Subcutaneous adipose tissue (tissue), 4 donors: ENCODE measurements around the gene TMEM45A. TPM values are rescaled to one million over a fixed set of nuclear protein-coding genes. Genes with fewer than 3 reads are reported as not detected.

Source experiments
- CTCF ChIP-seq: fragments of 450-650 bp; IDR thresholded peaks from one replicate; pipeline ENCODE4 v1.5.1; 2016; ENCODE audit warnings: low read depth, mild to moderate bottlenecking, control low read depth, antibody characterized with exemption, moderate library complexity
- total RNA-seq, 4 donors: library from RNA; depleted of rRNA; stranded (reverse); fragments of >200 nt; gene quantifications; one replicate each; pipeline ENCODE4 v1.1.0, GENCODE V29; 2016

Gene TMEM45A
- total RNA-seq, 4 donors from 2014 or later, result 12.2 to 22.2 (median 12.7) TPM

- TF ChIP-seq CTCF, result no peak
Observed at GRCh38 chr3:100517276-100517675, 24.9 kb downstream of the TMEM45A start.

GRCh38 chr3:100518244-100518643 is 25.8 kb downstream of the TMEM45A start:
- no peak for TF ChIP-seq CTCF

- TF ChIP-seq CTCF, result no peak
Observed at GRCh38 chr3:100518983-100519382, 26.6 kb downstream of the TMEM45A start.

DNA sequence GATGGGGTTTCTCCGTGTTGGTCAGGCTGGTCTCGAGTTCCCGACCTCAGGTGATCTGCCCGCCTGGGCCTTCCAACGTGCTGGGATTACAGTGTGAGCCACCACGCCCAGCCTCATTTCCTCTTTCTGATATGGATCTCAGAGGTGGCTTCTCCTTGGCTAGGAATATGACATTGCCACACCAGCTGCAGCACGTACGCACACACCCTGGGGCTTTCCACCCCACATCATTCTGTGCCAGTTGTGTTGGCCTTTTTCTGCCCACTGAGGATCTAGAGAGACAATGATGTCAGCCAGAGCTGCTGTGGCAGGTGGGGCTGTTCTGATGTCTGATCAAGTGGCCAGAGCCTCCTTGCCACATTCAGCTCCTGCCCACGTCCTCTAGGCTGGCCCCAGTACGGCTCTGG is 29.0 kb downstream of the TMEM45A start:
- no peak for TF ChIP-seq CTCF

DNA sequence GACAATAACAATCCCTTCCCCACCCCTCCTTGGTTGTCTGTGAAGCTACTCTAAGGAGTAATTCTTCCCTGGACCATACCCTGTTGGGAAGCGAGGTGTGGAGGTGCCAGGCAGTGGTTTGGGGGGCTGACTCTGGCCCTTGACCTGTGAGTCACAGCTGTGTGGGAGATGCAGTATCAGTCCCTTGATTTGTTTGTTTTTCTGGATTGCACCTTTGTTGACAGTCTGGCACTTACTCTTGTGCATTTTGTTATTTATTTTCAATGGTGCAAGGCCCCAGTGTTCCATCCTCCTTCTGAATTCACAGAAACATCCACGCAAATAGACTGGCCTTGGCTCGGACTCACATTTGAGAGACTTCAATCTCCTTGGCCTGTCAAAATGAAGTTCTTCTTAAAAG is 29.7 kb downstream of the TMEM45A start:
- TF ChIP-seq CTCF, result no peak

GRCh38 chr3:100523050-100523760 is 30.8 kb downstream of the TMEM45A start:
- TF ChIP-seq CTCF, result no peak

- TF ChIP-seq CTCF, result no peak
Observed at GRCh38 chr3:100525753-100526612, 33.6 kb downstream of the TMEM45A start.
